ENCODE measurements around the gene FGD2. TPM values are rescaled to one million over a fixed set of nuclear protein-coding genes. Genes with fewer than 3 reads are reported as not detected.

Gene FGD2
- total RNA-seq, 1 experiment from 2014 or later, result 0.10 TPM

DNA sequence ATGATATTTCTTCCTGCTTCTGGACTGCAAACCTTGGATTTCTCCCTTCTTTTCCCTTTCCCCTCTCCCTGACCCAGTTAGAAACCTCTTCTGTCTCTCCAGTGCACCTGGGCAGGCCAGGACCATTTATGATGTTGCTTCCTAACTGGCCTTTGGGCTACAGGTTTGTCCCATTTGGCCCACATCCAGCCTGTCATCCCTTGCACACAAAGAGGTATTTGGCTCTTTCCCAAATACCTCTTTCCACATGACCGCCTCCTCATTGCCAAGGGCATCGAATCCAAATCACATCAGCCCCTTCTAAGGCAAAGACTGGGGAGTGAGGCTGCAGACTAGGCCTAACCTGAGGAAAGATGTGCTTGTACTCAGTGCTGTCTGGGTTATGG, 13.6 kb downstream of the FGD2 start:
- POLR2A ChIA-PET, result interaction anchor here (0.6 to 1.0 kb wide), 3 partner anchors 112 to 191 kb away, joined by 3 read pairs; no protein-coding TSS in a partner anchor
- no peak for DNase-seq (ENCODE audit: low read depth, low spot score)
- no peaks in the 10 kb centered on the region for H3K9me3 ChIP-seq (ENCODE audit: control insufficient read depth in 1 of 2, insufficient read depth in 1 of 2, low read depth in 1 of 2, low read length in 2 of 2)
- TF ChIP-seq CEBPB (IDR thresholded peaks at IDR 0.05; ENCODE audit: low read depth) (no peak), ZNF274 (IDR thresholded peaks at IDR 0.05; ENCODE audit: low read depth, low read length) (no peak), TCF7L2 (IDR thresholded peaks at IDR 0.05; ENCODE audit: borderline replicate concordance, extremely low read depth, insufficient read depth, insufficient read length) (no peak), POLR2AphosphoS5 (IDR thresholded peaks at IDR 0.05; ENCODE audit: low read depth, low read length) (no peak), EZH2phosphoT487 (IDR thresholded peaks at IDR 0.05; ENCODE audit: borderline replicate concordance) (no peak), SRF (IDR thresholded peaks at IDR 0.05; ENCODE audit: low read depth) (no peak), POLR2A (IDR thresholded peaks at IDR 0.05; ENCODE audit: borderline replicate concordance, extremely low read depth, insufficient read depth, insufficient read length) (no peak), JUND (IDR thresholded peaks at IDR 0.05) (no peak), CBX3 (IDR thresholded peaks at IDR 0.05; ENCODE audit: low read depth) (no peak), SP1 (IDR thresholded peaks at IDR 0.05; ENCODE audit: low read depth) (no peak)
- TF ChIP-seq, protein P1, sequence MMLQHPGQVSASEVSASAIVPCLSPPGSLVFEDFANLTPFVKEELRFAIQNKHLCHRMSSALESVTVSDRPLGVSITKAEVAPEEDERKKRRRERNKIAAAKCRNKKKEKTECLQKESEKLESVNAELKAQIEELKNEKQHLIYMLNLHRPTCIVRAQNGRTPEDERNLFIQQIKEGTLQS (IDR thresholded peaks at IDR 0.05), result no peak
- TF ChIP-seq, protein P2, sequence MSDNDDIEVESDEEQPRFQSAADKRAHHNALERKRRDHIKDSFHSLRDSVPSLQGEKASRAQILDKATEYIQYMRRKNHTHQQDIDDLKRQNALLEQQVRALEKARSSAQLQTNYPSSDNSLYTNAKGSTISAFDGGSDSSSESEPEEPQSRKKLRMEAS (IDR thresholded peaks at IDR 0.05), result no peak
- TF ChIP-seq, protein P3, sequence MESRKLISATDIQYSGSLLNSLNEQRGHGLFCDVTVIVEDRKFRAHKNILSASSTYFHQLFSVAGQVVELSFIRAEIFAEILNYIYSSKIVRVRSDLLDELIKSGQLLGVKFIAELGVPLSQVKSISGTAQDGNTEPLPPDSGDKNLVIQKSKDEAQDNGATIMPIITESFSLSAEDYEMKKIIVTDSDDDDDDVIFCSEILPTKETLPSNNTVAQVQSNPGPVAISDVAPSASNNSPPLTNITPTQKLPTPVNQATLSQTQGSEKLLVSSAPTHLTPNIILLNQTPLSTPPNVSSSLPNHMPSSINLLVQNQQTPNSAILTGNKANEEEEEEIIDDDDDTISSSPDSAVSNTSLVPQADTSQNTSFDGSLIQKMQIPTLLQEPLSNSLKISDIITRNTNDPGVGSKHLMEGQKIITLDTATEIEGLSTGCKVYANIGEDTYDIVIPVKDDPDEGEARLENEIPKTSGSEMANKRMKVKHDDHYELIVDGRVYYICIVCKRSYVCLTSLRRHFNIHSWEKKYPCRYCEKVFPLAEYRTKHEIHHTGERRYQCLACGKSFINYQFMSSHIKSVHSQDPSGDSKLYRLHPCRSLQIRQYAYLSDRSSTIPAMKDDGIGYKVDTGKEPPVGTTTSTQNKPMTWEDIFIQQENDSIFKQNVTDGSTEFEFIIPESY (IDR thresholded peaks at IDR 0.05; ENCODE audit: extremely low read depth, insufficient replicate concordance, low read length), result no peak
- peak overlapping the region; percentile 3; the same call in 1 of the 2 replicates for H3K27ac ChIP-seq (ENCODE audit: low read depth, low read length)
- RAD21 ChIA-PET (ENCODE audit: low non-redundant PET in 1 of 2, low total read pairs in 2 of 2, uncharacterized antibody in 2 of 2, unreplicated experiment in 2 of 2), result interaction anchor here (1.8 to 2.2 kb wide), 2 partner anchors 33 to 192 kb away, joined by 4 to 11 read pairs; partner anchors contain the start of gene MTCH1 (in 1 of the 2)
- peak overlapping the region; percentile 42; the same call in 1 of the 2 replicates for H3K4me2 ChIP-seq (ENCODE audit: low read length)
- no TSS peak for BruUV-seq (replicated peaks)
- no peaks in the 10 kb centered on the region for H3K9me2 ChIP-seq (ENCODE audit: insufficient read depth)
- intact Hi-C loops (cut with micrococcal nuclease), result loop anchor here (5.0 kb wide), 1 partner anchor 288 kb away; no protein-coding TSS in a partner anchor
- H3K4me1 ChIP-seq (ENCODE audit: control insufficient read depth in 1 of 2, insufficient read depth in 2 of 2, low read length in 2 of 2), result peaks cover 23 to 47% of the 10 kb centered on the region in 2 experiments
- peak overlapping the region; percentile 86 for H2AFZ ChIP-seq (ENCODE audit: low read depth, low read length, poor library complexity, severe bottlenecking)
- no peaks in the 10 kb centered on the region for H3K27me3 ChIP-seq (ENCODE audit: insufficient read depth, low read length)
- CTCF ChIA-PET, result interaction anchor here (1.4 to 13.9 kb wide), 11 partner anchors 9 to 297 kb away, joined by 3 to 331 read pairs (median 9); partner anchors contain the start of genes C6orf89 and PIM1
- no peaks in the 10 kb centered on the region for H4K20me1 ChIP-seq (ENCODE audit: insufficient read depth)
- H3K9ac ChIP-seq (ENCODE audit: low read length), result no peak overlapping the region
- no peaks in the 10 kb centered on the region for H3K79me2 ChIP-seq (ENCODE audit: insufficient read depth, low read length)
- no peak for ATAC-seq
- no peak overlapping the region for H3K4me3 ChIP-seq (replicated peaks in 1 of 2; ENCODE audit: low read depth in 1 of 2, low read length in 2 of 2)
- no peaks in the 10 kb centered on the region for H3K36me3 ChIP-seq (ENCODE audit: control insufficient read depth in 1 of 2, insufficient read depth in 2 of 2, low read length in 2 of 2)
